PC-9 (cell line): ENCODE data around the gene GK. TPM values are rescaled to one million over a fixed set of nuclear protein-coding genes. Genes with fewer than 3 reads are reported as not detected.

Experiments
- BruUV-seq: library from RNA; stranded (reverse); fragments of 400-500 nt; replicated peaks from 2 replicates; lab custom pipeline; 2021; lab: Mats Ljungman, UMichigan
- CTCF ChIA-PET: fragments of 300-600 bp; sonication (Branson Sonifier 250); formaldehyde crosslinking; loops from one replicate; lab custom pipeline; 2022; ENCODE audit warnings: antibody characterized with exemption; lab: Charles Lee
- POLR2A ChIA-PET: fragments of 300-600 bp; sonication (Branson Sonifier 250); formaldehyde crosslinking; loops from one replicate; lab custom pipeline; 2022; ENCODE audit warnings: antibody characterized with exemption; ENCODE audit not compliant: unreplicated experiment; lab: Charles Lee
- DNase-seq, 2 experiments: peaks; one replicate each; pipeline versions ENCODE4 v3.0.0 to v3.0.0-alpha.2; 2015 to 2022; ENCODE audit warnings: mixed read lengths in 1 of 2
- H2AFZ ChIP-seq: fragments of 200-600 bp; sonication (generic); 2 replicates; pipeline ENCODE4 v1.8.1; 2017; ENCODE audit warnings: antibody characterized with exemption
- H3F3A ChIP-seq: fragments of 200-600 bp; sonication (generic); 2 replicates; pipeline ENCODE4 v1.8.1; 2017; ENCODE audit warnings: antibody characterized with exemption, mild to moderate bottlenecking, low read depth; ENCODE audit not compliant: insufficient read depth
- H3K27ac ChIP-seq: fragments of 200-600 bp; sonication (generic); 2 replicates; pipeline ENCODE4 v1.6.1; 2016; ENCODE audit warnings: mixed run types
- H3K27me3 ChIP-seq: fragments of 200-600 bp; sonication (generic); 2 replicates; pipeline ENCODE4 v1.6.1; 2016; ENCODE audit warnings: low read depth, mixed run types; ENCODE audit not compliant: insufficient read depth
- H3K36me3 ChIP-seq: fragments of 200-600 bp; sonication (generic); 2 replicates; pipeline ENCODE4 v1.6.1; 2016; ENCODE audit warnings: low read depth, mixed run types
- H3K4me1 ChIP-seq: fragments of 200-600 bp; sonication (generic); replicated peaks from 2 replicates; pipeline ENCODE4 v1.6.1; 2016; ENCODE audit warnings: mixed run types; ENCODE audit not compliant: insufficient read depth
- H3K4me2 ChIP-seq: fragments of 200-600 bp; sonication (generic); 2 replicates; pipeline ENCODE4 v1.6.1; 2017; ENCODE audit warnings: mixed run types
- H3K4me3 ChIP-seq: fragments of 200-600 bp; sonication (generic); 2 replicates; pipeline ENCODE4 v1.6.1; 2016; ENCODE audit warnings: mixed run types
- H3K79me2 ChIP-seq: fragments of 200-600 bp; sonication (generic); 2 replicates; pipeline ENCODE4 v1.6.1; 2017; ENCODE audit warnings: low read depth, mixed run types
- H3K9me2 ChIP-seq: fragments of 200-600 bp; sonication (generic); 2 replicates; pipeline ENCODE4 v1.8.1; 2017; ENCODE audit warnings: mild to moderate bottlenecking; ENCODE audit not compliant: insufficient read depth
- H3K9me3 ChIP-seq: fragments of 200-600 bp; sonication (generic); 2 replicates; pipeline ENCODE4 v1.8.1; 2016; ENCODE audit warnings: low read depth; ENCODE audit not compliant: insufficient read depth
- H4K20me1 ChIP-seq: fragments of 200-600 bp; sonication (generic); 2 replicates; pipeline ENCODE4 v1.8.1; 2017; ENCODE audit not compliant: insufficient read depth
- CTCF ChIP-seq: fragments of 200-600 bp; sonication (generic); conservative IDR thresholded peaks from 2 replicates; pipeline ENCODE4 v1.6.1; 2017; ENCODE audit warnings: mixed run types, antibody characterized with exemption, mild to moderate bottlenecking, moderate library complexity
- EZH2 ChIP-seq: fragments of 200-600 bp; sonication (generic); IDR thresholded peaks from 2 replicates; pipeline ENCODE4 v1.8.0; 2017; ENCODE audit warnings: antibody characterized with exemption, low read depth
- intact Hi-C: fragments of 100-400 bp; cut with micrococcal nuclease; formaldehyde crosslinking; loops from one replicate; pipeline ENCODE4 v1.10.0; 2022; ENCODE audit not compliant: unreplicated experiment
- total RNA-seq: library from RNA; stranded (reverse); gene quantifications from 2 replicates; pipeline ENCODE4 v1.2.3, GENCODE V29; 2021

GK gene
- total RNA-seq, 1 experiment from 2014 or later, result 5.4 TPM

DNA sequence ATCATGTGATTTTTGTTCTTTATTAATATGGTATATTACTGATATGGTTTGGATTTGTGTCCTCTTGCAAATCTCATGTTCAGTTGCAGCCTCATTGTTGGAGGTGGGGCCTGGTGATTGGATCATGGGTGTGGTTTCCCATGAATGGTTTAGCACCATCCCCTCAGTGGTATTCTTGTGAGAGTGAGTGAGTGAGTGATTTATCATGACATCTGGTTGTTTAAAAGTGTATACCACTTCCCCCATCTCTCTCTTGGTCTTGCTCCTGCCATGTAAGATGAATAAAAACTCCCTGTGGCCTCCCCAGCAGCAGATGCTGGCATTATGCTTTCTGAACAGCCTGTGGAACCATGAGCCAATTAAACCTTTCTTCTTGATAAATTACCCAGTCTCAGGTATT, 124.4 kb downstream of the GK start:
- BruUV-seq, result no TSS peak
- CTCF ChIA-PET, result no interaction called here
- Histone ChIP-seq H3K4me2 (no peak overlapping the region), H3K79me2 (no peaks in the 10 kb centered on the region), H3K27me3 (no peaks in the 10 kb centered on the region), H3K4me3 (no peak overlapping the region), H4K20me1 (no peaks in the 10 kb centered on the region), H2AFZ (no peak overlapping the region), H3K27ac (no peak overlapping the region), H3K9me3 (no peaks in the 10 kb centered on the region), H3K9me2 (no peaks in the 10 kb centered on the region), H3K4me1 (no peaks in the 10 kb centered on the region), H3K36me3 (no peaks in the 10 kb centered on the region), H3F3A (no peaks in the 10 kb centered on the region)
- TF ChIP-seq EZH2 (no peak), CTCF (no peak)
- intact Hi-C loops, result no loop called here
- POLR2A ChIA-PET, result no interaction called here
- no peak for DNase-seq

DNA sequence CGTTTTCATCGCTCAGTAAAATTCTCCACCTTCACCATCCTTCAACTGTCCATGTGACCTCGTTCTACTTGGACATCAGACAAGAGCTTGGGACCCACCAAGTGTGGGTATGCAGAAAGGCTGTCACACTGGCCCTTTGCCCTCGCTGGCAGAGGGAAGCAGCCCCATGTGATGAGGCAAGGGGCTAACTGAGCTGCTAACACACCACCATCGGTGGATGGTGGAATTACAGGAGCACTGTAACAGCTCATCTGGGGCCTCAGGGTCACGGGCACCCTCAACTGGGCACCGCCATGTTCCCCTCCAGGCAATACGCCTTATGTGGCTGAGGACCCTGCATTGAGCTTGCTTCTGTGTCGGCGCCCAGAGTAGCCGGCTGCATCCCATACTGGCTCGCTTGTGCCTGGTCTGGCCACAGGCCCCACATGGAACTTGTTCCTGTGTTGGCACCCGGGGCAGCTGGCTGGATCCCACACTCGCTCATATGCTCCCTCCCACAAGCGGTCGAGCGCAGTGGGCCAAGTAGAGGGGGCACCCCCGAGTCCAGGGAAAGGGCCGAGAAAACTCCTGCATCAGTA, 126.3 kb downstream of the GK start:
- Histone ChIP-seq H3F3A (no peaks in the 10 kb centered on the region), H2AFZ (no peak overlapping the region), H3K27me3 (no peaks in the 10 kb centered on the region), H4K20me1 (no peaks in the 10 kb centered on the region), H3K9me3 (no peaks in the 10 kb centered on the region), H3K4me3 (no peak overlapping the region), H3K79me2 (no peaks in the 10 kb centered on the region), H3K4me2 (no peak overlapping the region), H3K9me2 (no peaks in the 10 kb centered on the region), H3K4me1 (no peaks in the 10 kb centered on the region), H3K27ac (no peak overlapping the region), H3K36me3 (no peaks in the 10 kb centered on the region)
- TF ChIP-seq CTCF (no peak), EZH2 (no peak)
- intact Hi-C loops, result no loop called here
- ChIA-PET POLR2A (no interaction called here), CTCF (no interaction called here)
- no TSS peak for BruUV-seq
- no peak for DNase-seq

Other genes with a start within 250 kb of the GK start
- gene TASL, start 75.7 kb upstream of the GK start, total RNA-seq, result not detected in 2 replicates
- 46.7 and 50.8 TPM in 2 replicates for gene TAB3, start 235.8 kb downstream of the GK start, total RNA-seq